Ishikawa (cell line): ENCODE results near the gene UROD.

ENCODE experiments used
- CEBPB ChIP-seq: IDR thresholded peaks from 2 replicates; pipeline ENCODE4 v1.6.1; 2012
- CREB1 ChIP-seq: IDR thresholded peaks from 2 replicates; pipeline ENCODE4 v1.6.1; 2012; ENCODE audit warnings: low read depth
- EGR1 ChIP-seq: IDR thresholded peaks from 2 replicates; pipeline ENCODE4 v1.6.1; 2012
- EP300 ChIP-seq: IDR thresholded peaks from 2 replicates; pipeline ENCODE4 v1.6.1; 2012; ENCODE audit warnings: borderline replicate concordance
- FOXM1 ChIP-seq: IDR thresholded peaks from 2 replicates; pipeline ENCODE4 v1.6.1; 2012; ENCODE audit warnings: low read depth, borderline replicate concordance
- NFIC ChIP-seq: IDR thresholded peaks from 2 replicates; pipeline ENCODE4 v1.6.1; 2012
- RAD21 ChIP-seq: IDR thresholded peaks from 2 replicates; pipeline ENCODE4 v1.6.1; 2012; ENCODE audit warnings: low read depth
- REST ChIP-seq: IDR thresholded peaks from 2 replicates; pipeline ENCODE4 v1.6.1; 2012; ENCODE audit warnings: low read depth, mild to moderate bottlenecking
- TAF1 ChIP-seq: IDR thresholded peaks from 2 replicates; pipeline ENCODE4 v1.6.1; 2012; ENCODE audit warnings: low read depth, mild to moderate bottlenecking
- TCF12 ChIP-seq: IDR thresholded peaks from 2 replicates; pipeline ENCODE4 v1.6.1; 2012; ENCODE audit warnings: low read depth
- TEAD4 ChIP-seq: IDR thresholded peaks from 2 replicates; pipeline ENCODE4 v1.6.1; 2012
- YY1 ChIP-seq: IDR thresholded peaks from 2 replicates; pipeline ENCODE4 v1.6.1; 2012; ENCODE audit warnings: low read depth
- ZBTB7A ChIP-seq: IDR thresholded peaks from 2 replicates; pipeline ENCODE4 v1.6.1; 2012; ENCODE audit warnings: low read depth
- TF ChIP-seq, protein P1 (sequence below): IDR thresholded peaks from 2 replicates; pipeline ENCODE4 v1.6.1; 2012
- TF ChIP-seq, protein P2 (sequence below): IDR thresholded peaks from 2 replicates; pipeline ENCODE4 v1.6.1; 2012

UROD gene

DNA sequence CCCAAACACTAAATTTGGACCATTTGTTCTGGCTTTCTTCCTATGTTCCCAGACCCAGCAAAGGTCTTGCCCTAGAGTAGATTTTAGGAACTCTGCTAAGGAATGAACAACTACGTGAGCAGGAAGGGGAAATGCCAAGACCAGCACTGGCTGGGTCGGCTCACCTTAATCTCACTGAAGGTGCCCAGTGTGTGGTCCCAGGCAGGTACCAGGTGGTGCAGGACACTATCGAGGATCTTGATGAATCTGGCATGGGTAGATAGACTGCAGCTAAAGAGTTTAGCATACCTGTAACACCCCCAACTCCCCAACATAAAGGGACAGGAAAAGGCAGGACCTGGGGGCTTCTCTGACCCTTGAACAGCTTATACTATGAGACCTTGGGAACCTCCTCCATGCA is 4.0 kb upstream of the UROD start:
- TF ChIP-seq EGR1 (no peak), TAF1 (no peak), RAD21 (no peak), REST (no peak), CREB1 (no peak), TCF12 (no peak), EP300 (no peak), YY1 (no peak), TEAD4 (no peak), FOXM1 (no peak), ZBTB7A (no peak), CEBPB (no peak), NFIC (no peak)
- TF ChIP-seq, protein P1, sequence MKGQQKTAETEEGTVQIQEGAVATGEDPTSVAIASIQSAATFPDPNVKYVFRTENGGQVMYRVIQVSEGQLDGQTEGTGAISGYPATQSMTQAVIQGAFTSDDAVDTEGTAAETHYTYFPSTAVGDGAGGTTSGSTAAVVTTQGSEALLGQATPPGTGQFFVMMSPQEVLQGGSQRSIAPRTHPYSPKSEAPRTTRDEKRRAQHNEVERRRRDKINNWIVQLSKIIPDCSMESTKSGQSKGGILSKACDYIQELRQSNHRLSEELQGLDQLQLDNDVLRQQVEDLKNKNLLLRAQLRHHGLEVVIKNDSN: no peak
- TF ChIP-seq, protein P2, sequence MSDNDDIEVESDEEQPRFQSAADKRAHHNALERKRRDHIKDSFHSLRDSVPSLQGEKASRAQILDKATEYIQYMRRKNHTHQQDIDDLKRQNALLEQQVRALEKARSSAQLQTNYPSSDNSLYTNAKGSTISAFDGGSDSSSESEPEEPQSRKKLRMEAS: no peak

GRCh38 chr1:45008516-45008915 is 3.5 kb upstream of the UROD start:
- TF ChIP-seq FOXM1 (no peak), EGR1 (no peak), YY1 (no peak), NFIC (no peak), TAF1 (no peak), REST (no peak), CEBPB (no peak), EP300 (no peak), TEAD4 (no peak), RAD21 (no peak), TCF12 (no peak)
- TF ChIP-seq, protein P2: no peak

DNA sequence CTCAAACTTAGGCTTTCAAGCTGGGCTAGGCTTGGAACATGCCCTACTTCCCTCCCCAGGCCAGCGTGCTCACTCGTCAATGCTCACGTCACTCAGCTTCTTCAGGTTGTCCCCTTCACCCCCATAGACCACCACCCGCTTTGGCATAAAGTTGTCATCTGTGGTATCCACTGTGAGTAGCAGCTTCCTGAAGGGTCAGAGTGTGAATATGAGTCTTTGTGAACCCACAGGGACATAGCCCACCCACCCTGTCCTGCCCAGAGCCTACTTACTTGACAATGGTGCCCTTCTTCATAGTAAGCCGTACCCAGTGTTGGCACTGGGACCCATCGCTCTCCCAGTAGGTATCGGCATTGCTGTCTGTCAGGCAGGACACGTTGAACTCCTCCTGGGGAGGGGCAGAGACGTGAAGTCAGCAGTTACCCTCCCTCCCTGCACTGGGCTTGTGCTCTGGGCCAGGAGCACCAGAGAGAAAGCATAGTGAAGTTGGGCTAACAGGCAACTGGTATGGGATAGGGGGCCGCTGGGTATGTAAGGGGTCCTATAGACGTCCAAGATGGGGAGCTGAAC is 2.7 kb upstream of the UROD start:
- no peak for TF ChIP-seq TAF1
- TF ChIP-seq TEAD4: no peak
- no peak for TF ChIP-seq ZBTB7A
- TF ChIP-seq FOXM1: no peak
- TF ChIP-seq EGR1: no peak
- TF ChIP-seq, protein P2: no peak
- no peak for TF ChIP-seq CEBPB
- TF ChIP-seq NFIC: no peak
- no peak for TF ChIP-seq TCF12
- TF ChIP-seq RAD21: no peak
- no peak for TF ChIP-seq CREB1
- TF ChIP-seq, protein P1: no peak
- TF ChIP-seq EP300: no peak
- no peak for TF ChIP-seq REST
- TF ChIP-seq YY1: no peak

- TF ChIP-seq RAD21 (no peak), NFIC (no peak), CEBPB (no peak), REST (no peak), FOXM1 (no peak), EGR1 (no peak), YY1 (no peak)
- TF ChIP-seq, protein P2: no peak
Observed at GRCh38 chr1:45009956-45010854, 1.8 kb upstream of the UROD start.
